K562 (cell line): ENCODE results near the gene HK1. TPM values are rescaled to one million over a fixed set of nuclear protein-coding genes. Genes with fewer than 3 reads are reported as not detected.

Experiments
- ATAC-seq: fragments of 200-7000 bp; cut with Tn5 transposase; 3 replicates; pipeline ENCODE4 v1.9.1; 2020; ENCODE audit warnings: moderate library complexity
- BruUV-seq: library from RNA; stranded (reverse); fragments of 400-500 nt; replicated peaks from 2 replicates; lab custom pipeline; 2021; lab: Mats Ljungman, UMichigan
- CTCF ChIA-PET: fragments of 300-600 bp; formaldehyde crosslinking; extraction: SDS; loops from one replicate; lab custom pipeline; 2021; ENCODE audit warnings: low intra/inter-chr PET ratio; lab: Yijun Ruan, JAX
- POLR2A ChIA-PET: fragments of 300-600, 350-650 bp; sonication (Branson Sonifier 250); formaldehyde crosslinking; extraction: SDS; loops from one replicate; lab custom pipeline; 2021; ENCODE audit warnings: antibody characterized with exemption, inconsistent platforms; lab: Yijun Ruan, JAX
- DNase-seq, 4 experiments: peaks; one replicate each; pipeline versions ENCODE4 v3.0.0 to v3.0.0-alpha.2; 2011 to 2018; ENCODE audit warnings: low spot score in 3 of 4, mixed read lengths in 3 of 4; ENCODE audit errors: extremely low read depth in 1 of 4
- FAIRE-seq: peaks from 2 replicates; lab custom pipeline; 2011; peaks lifted over from hg19 to GRCh38; lab: Jason Lieb, UNC
- H2AFZ ChIP-seq: 2 replicates; pipeline ENCODE4 v1.6.0; 2011; ENCODE audit warnings: low read depth, low read length, control low read depth, inconsistent platforms
- H3K27ac ChIP-seq: fragments of 200-600 bp; 3 replicates; pipeline ENCODE4 v1.8.0; 2011; ENCODE audit warnings: low read depth, mild to moderate bottlenecking, control low read depth, inconsistent platforms, low read length, moderate library complexity, mixed read lengths; ENCODE audit errors: extremely low read depth
- H3K27me3 ChIP-seq, 2 experiments: fragments of 300-600 bp in 1 of 2; 2 replicates in 1 of 2; 3 replicates in 1 of 2; pipeline versions ENCODE4 v1.6.0 to v1.8.0; 2011; ENCODE audit warnings: inconsistent platforms in 2 of 2, low read length in 2 of 2, mild to moderate bottlenecking in 1 of 2, mixed read lengths in 1 of 2, moderate library complexity in 1 of 2; ENCODE audit not compliant: control insufficient read depth in 2 of 2, insufficient read depth in 2 of 2
- H3K36me3 ChIP-seq: fragments of 300-600 bp; 3 replicates; pipeline ENCODE4 v1.8.0; 2011; ENCODE audit warnings: mild to moderate bottlenecking, low read length, inconsistent platforms; ENCODE audit not compliant: control insufficient read depth, insufficient read depth
- H3K4me1 ChIP-seq, 2 experiments: fragments of 200-600 bp in 1 of 2; replicated peaks in 1 of 2; 2 replicates in 1 of 2; 3 replicates in 1 of 2; pipeline versions ENCODE4 v1.5.1 to v1.8.0; 2011; ENCODE audit warnings: inconsistent platforms in 2 of 2, low read length in 2 of 2, mild to moderate bottlenecking in 1 of 2, mixed read lengths in 1 of 2, moderate library complexity in 1 of 2; ENCODE audit not compliant: control insufficient read depth in 2 of 2, insufficient read depth in 2 of 2
- H3K4me2 ChIP-seq: 2 replicates; pipeline ENCODE4 v1.6.1; 2011; ENCODE audit warnings: low read length, control low read depth, inconsistent platforms, mixed read lengths; ENCODE audit not compliant: insufficient read depth
- H3K4me3 ChIP-seq: fragments of 200-600 bp; sonication (generic), shearing (Covaris generic); 2 replicates; pipeline ENCODE4 v1.5.1; 2016; ENCODE audit warnings: control low read depth, inconsistent platforms
- H3K79me2 ChIP-seq: fragments of 200-600 bp; 3 replicates; pipeline ENCODE4 v1.8.0; 2011; ENCODE audit warnings: low read length, inconsistent platforms; ENCODE audit not compliant: control insufficient read depth, insufficient read depth
- H3K9ac ChIP-seq, 2 experiments: 2 replicates each; pipeline versions ENCODE4 v1.6.0 to v1.6.1; 2011; ENCODE audit warnings: low read depth in 2 of 2, low read length in 2 of 2, control low read depth in 1 of 2, inconsistent platforms in 1 of 2, mild to moderate bottlenecking in 1 of 2, mixed read lengths in 1 of 2; ENCODE audit not compliant: insufficient read depth in 1 of 2
- H3K9me1 ChIP-seq: one replicate; pipeline ENCODE4 v1.6.0; 2011; ENCODE audit warnings: inconsistent platforms, mild to moderate bottlenecking, low read length, moderate library complexity; ENCODE audit not compliant: control insufficient read depth, insufficient read depth
- H3K9me3 ChIP-seq: replicated peaks from 2 replicates; pipeline ENCODE4 v1.5.1; 2011; ENCODE audit warnings: low read depth, low read length, inconsistent platforms; ENCODE audit not compliant: control insufficient read depth, insufficient read depth
- H4K20me1 ChIP-seq: replicated peaks from 2 replicates; pipeline ENCODE4 v1.6.1; 2011; ENCODE audit warnings: low read length, inconsistent platforms, mixed read lengths; ENCODE audit not compliant: control insufficient read depth, insufficient read depth
- CEBPB ChIP-seq: fragments of 450-650 bp; IDR thresholded peaks from 2 replicates; pipeline ENCODE4 v1.6.1; 2016; ENCODE audit warnings: missing genetic modification characterization, missing compliant biosample characterization
- CEBPG ChIP-seq, 3 experiments: fragments of 200-800 bp in 1 of 3; sonication (Bioruptor generic) in 1 of 3; sonication (generic) in 1 of 3; formaldehyde crosslinking in 1 of 3; IDR thresholded peaks in 2 of 3; conservative IDR thresholded peaks in 1 of 3; 2 replicates each; pipeline versions ENCODE4 v1.6.1 to v1.8.0; 2016 to 2022; ENCODE audit warnings: missing compliant biosample characterization in 2 of 3, missing genetic modification characterization in 2 of 3, mild to moderate bottlenecking in 1 of 3, missing genetic modification reagents in 1 of 3
- KAT8 ChIP-seq: fragments of 450-650 bp; IDR thresholded peaks from 2 replicates; pipeline ENCODE4 v1.6.1; 2016; ENCODE audit warnings: low read depth, mild to moderate bottlenecking
- KDM1A ChIP-seq, 2 experiments: fragments of 450-650 bp; IDR thresholded peaks; 2 replicates each; pipeline ENCODE4 v1.6.1; 2016; ENCODE audit warnings: mild to moderate bottlenecking in 2 of 2
- MCM7 ChIP-seq, 2 experiments: fragments of 450-650 bp; IDR thresholded peaks; 2 replicates each; pipeline ENCODE4 v1.6.1; 2016 to 2018
- RCOR1 ChIP-seq, 2 experiments: IDR thresholded peaks; 2 replicates each; pipeline ENCODE4 v1.6.1; 2012; ENCODE audit warnings: low read depth in 2 of 2, low read length in 2 of 2, borderline replicate concordance in 1 of 2, improper control_type of control experiment in 1 of 2
- ZC3H8 ChIP-seq: fragments of 450-650 bp; IDR thresholded peaks from 2 replicates; pipeline ENCODE4 v1.6.1; 2017
- WGBS: fragments of 100-300 bp; shearing (Covaris generic); methylation state at CpG from one replicate; pipeline ENCODE4 v1.1.6; 2016; ENCODE audit warnings: low coverage, mixed read lengths; ENCODE audit not compliant: insufficient coverage; ENCODE audit errors: missing lambda C conversion rate; 5-methylcytosine and 5-hydroxymethylcytosine counted together
- in situ Hi-C: fragments of 300-500 bp; cut with MboI; formaldehyde crosslinking; loops from 4 replicates; pipeline ENCODE4 v1.15.0; 2018; ENCODE audit warnings: inconsistent platforms, mixed read lengths
- intact Hi-C: fragments of 100-400 bp; cut with micrococcal nuclease; formaldehyde crosslinking; loops from 2 replicates; pipeline ENCODE4 v1.14.2; 2022
- polyA plus RNA-seq, 8 experiments: library from polyadenylated mRNA; depleted of rRNA in 4 of 8; stranded (reverse) in 5 of 8; unstranded in 3 of 8; fragments of >200 nt; fragmentation: Nextera tagmentation in 2 of 8; fragmentation: Illumina TruSeq in 1 of 8; extraction: Ambion mirVana in 2 of 8; extraction: Trizol in 1 of 8; gene quantifications; 2 replicates each; pipeline versions ENCODE4 v1.2.1 to v1.2.3, GENCODE V29; 2011 to 2014; ENCODE audit warnings: inconsistent platforms in 1 of 8, missing spikeins in 1 of 8
- total RNA-seq, 7 experiments: library from RNA; depleted of rRNA in 6 of 7; stranded (reverse); fragments of >200 nt in 6 of 7; fragmentation: Illumina TruSeq in 2 of 7; extraction: Trizol in 2 of 7; gene quantifications; 2 replicates each; pipeline versions ENCODE4 v1.2.1 to v1.2.3, GENCODE V29; 2011 to 2021; ENCODE audit warnings: low replicate concordance in 1 of 7

HK1 gene
- total and polyA plus RNA-seq, 9 of the 15 experiments (the other 6 are each of a cell fraction or from before 2014, with no cell fraction given) = 29.2 to 444 (median 193) TPM

- ChIA-PET CTCF (no interaction called here), POLR2A (no interaction called here)
- H3K79me2 ChIP-seq = no peaks in the 10 kb centered on the region
- no peak overlapping the region for H3K4me3 ChIP-seq
- 37% methylated on average over 14 of the region's 14 CpGs for WGBS
- H3K4me2 ChIP-seq = no peak overlapping the region
- H2AFZ ChIP-seq = no peak overlapping the region
- H3K9ac ChIP-seq = no peak overlapping the region
- ATAC-seq (no peak), DNase-seq (no peak), FAIRE-seq (no peak)
- H3K9me1 ChIP-seq = no peaks in the 10 kb centered on the region
- in situ Hi-C loops = no loop called here
- H3K27me3 ChIP-seq = peaks cover 3 to 7% of the 10 kb centered on the region in 2 experiments; a peak in 2 of 5 replicates
- TF ChIP-seq KAT8 (no peak), ZC3H8 (no peak), KDM1A (IDR thresholded peaks at IDR 0.05) (peak; percentile 82 to 88), CEBPB (tag) (peak; percentile 83), CEBPG (CRISPR knock-in tag; IDR thresholded peaks at IDR 0.05) (no peak), CEBPG (tag; conservative IDR thresholded peaks at IDR 0.05 in 1 of 2, IDR thresholded peaks at IDR 0.05 in 1 of 2) (peak in 1 of 2 experiments; percentile 54; a peak in 2 of 4 replicates), MCM7 (IDR thresholded peaks at IDR 0.05) (no peak), RCOR1 (IDR thresholded peaks at IDR 0.05; ENCODE audit: borderline replicate concordance in 1 of 2, low read depth in 2 of 2, low read length in 2 of 2) (peak in 1 of 2 experiments; percentile 38; a peak in 1 of 4 replicates)
- no peaks in the 10 kb centered on the region for H3K9me3 ChIP-seq
- no peaks in the 10 kb centered on the region for H3K36me3 ChIP-seq
- no peaks in the 10 kb centered on the region for H4K20me1 ChIP-seq
- intact Hi-C loops = no loop called here
- peaks cover 0 to 5% of the 10 kb centered on the region in 2 experiments; a peak in 2 of 5 replicates for H3K4me1 ChIP-seq
- H3K27ac ChIP-seq = no peak overlapping the region
- BruUV-seq = no TSS peak
Observed at GRCh38 chr10:69268761-69269416, 9.4 kb upstream of the HK1 start.
